ENCODE measurements around the gene TCN1. TPM values are rescaled to one million over a fixed set of nuclear protein-coding genes. Genes with fewer than 3 reads are reported as not detected.

Gene TCN1
- total and polyA plus RNA-seq, 2 of the 8 experiments (the other 6 are each of a cell fraction or from before 2014, with no cell fraction given): not detected

- 91% methylated on average over 2 of the region's 2 CpGs; no CpG with 5 or more reads in 1 of the 2 experiments for WGBS, 2 experiments (ENCODE audit: extremely low coverage in 1 of 2, insufficient coverage in 1 of 2, insufficient read length in 1 of 2, insufficient replicate concordance in 2 of 2, low coverage in 1 of 2, low lambda C conversion rate in 2 of 2, missing lambda C conversion rate in 1 of 2)
- TF ChIP-seq JUN (IDR thresholded peaks at IDR 0.05; ENCODE audit: low read depth, low read length) (no peak), RXRA (IDR thresholded peaks at IDR 0.05; ENCODE audit: insufficient read depth, low read depth, low read length) (no peak), NRF1 (IDR thresholded peaks at IDR 0.05; ENCODE audit: low read depth, low read length) (no peak), KDM1A (IDR thresholded peaks at IDR 0.05; ENCODE audit: borderline replicate concordance, low read length) (no peak), SIRT6 (IDR thresholded peaks at IDR 0.05; ENCODE audit: low read length) (no peak), GABPA (IDR thresholded peaks at IDR 0.05; ENCODE audit: borderline replicate concordance, insufficient read depth, low read length) (no peak), PHF8 (conservative IDR thresholded peaks at IDR 0.05; ENCODE audit: low read depth, low read length) (no peak), RBBP5 (IDR thresholded peaks at IDR 0.05; ENCODE audit: borderline replicate concordance, low read depth, low read length) (no peak), SRF (IDR thresholded peaks at IDR 0.05; ENCODE audit: low read depth, low read length) (no peak), USF2 (IDR thresholded peaks at IDR 0.05; ENCODE audit: low read length) (no peak), CBX8 (IDR thresholded peaks at IDR 0.05; ENCODE audit: borderline replicate concordance, low read depth, low read length) (no peak), CHD1 (IDR thresholded peaks at IDR 0.05; ENCODE audit: low read depth, low read length) (no peak), POLR2AphosphoS5 (IDR thresholded peaks at IDR 0.05; ENCODE audit: low read depth, low read length) (no peak), CEBPB (IDR thresholded peaks at IDR 0.05; ENCODE audit: low read depth, low read length) (no peak), CREB1 (IDR thresholded peaks at IDR 0.05) (no peak)
Observed at GRCh38 chr11:59804061-59804460, 62.2 kb downstream of the TCN1 start.

More at GRCh38 chr11:59804061-59804460, 62.2 kb downstream of the TCN1 start:
- Histone ChIP-seq H3K23ac (ENCODE audit: insufficient read length) (no peak overlapping the region), H3K36me3 (ENCODE audit: control insufficient read depth in 2 of 4, insufficient read depth in 4 of 4, low read length in 3 of 4) (peaks cover 11 to 47% (median 35%) of the 10 kb centered on the region in 4 experiments), H3K4me3 (ENCODE audit: extremely low read depth in 1 of 4, insufficient read depth in 2 of 4, low read depth in 3 of 4, low read length in 4 of 4) (no peak overlapping the region), H2BK5ac (ENCODE audit: low read depth, low read length) (no peak overlapping the region), H3K79me1 (ENCODE audit: low read depth, low read length) (no peaks in the 10 kb centered on the region), H2BK120ac (replicated peaks; ENCODE audit: low read depth, low read length) (no peak overlapping the region), H3K9me3 (ENCODE audit: insufficient read depth in 2 of 2, low read depth in 1 of 2, low read length in 1 of 2) (no peaks in the 10 kb centered on the region), H2AFZ (ENCODE audit: low read length) (no peak overlapping the region), H4K5ac (ENCODE audit: insufficient read length, low read depth, low read length) (no peak overlapping the region), H2BK12ac (ENCODE audit: low read depth, low read length) (no peak overlapping the region), H3K27me3 (replicated peaks in 1 of 4; ENCODE audit: control insufficient read depth in 3 of 4, extremely low read depth in 1 of 4, insufficient read depth in 3 of 4, low read length in 3 of 4) (no peaks in the 10 kb centered on the region), H3K23me2 (ENCODE audit: low read depth, low read length) (no peaks in the 10 kb centered on the region), H2BK15ac (ENCODE audit: low read length) (no peak overlapping the region), H3K27ac (ENCODE audit: low read depth, low read length) (no peak overlapping the region), H3K4me1 (replicated peaks in 1 of 4; ENCODE audit: control insufficient read depth in 3 of 4, insufficient read depth in 4 of 4, low read length in 3 of 4) (no peaks in the 10 kb centered on the region), H2AK5ac (ENCODE audit: low read depth, low read length) (no peak overlapping the region), H3K18ac (ENCODE audit: extremely low read depth, low read length) (no peak overlapping the region), H3K79me2 (ENCODE audit: control insufficient read depth in 1 of 2, insufficient read depth in 2 of 2, low read length in 2 of 2) (0 out of 4 replicates have a peak, but pooled peaks cover 0 to 2% of the 10 kb centered on the region in 2 experiments), H4K20me1 (replicated peaks in 1 of 2; ENCODE audit: control insufficient read depth in 1 of 2, insufficient read depth in 2 of 2, low read length in 2 of 2) (peaks cover 0 to 6% of the 10 kb centered on the region in 2 experiments), H3K14ac (ENCODE audit: insufficient read length) (no peak overlapping the region), H3K4ac (replicated peaks; ENCODE audit: insufficient read length, low read depth, low read length) (no peak overlapping the region), H3K4me2 (ENCODE audit: insufficient read depth in 1 of 2, low read depth in 2 of 2, low read length in 2 of 2) (no peak overlapping the region), H3K9ac (replicated peaks in 1 of 4; ENCODE audit: extremely low read depth in 1 of 4, low read depth in 3 of 4, low read length in 3 of 4) (no peak overlapping the region), H4K8ac (ENCODE audit: extremely low read depth, insufficient read depth, low read length) (no peak overlapping the region), H4K91ac (replicated peaks; ENCODE audit: insufficient read length, low read length) (no peak overlapping the region), H2BK20ac (ENCODE audit: low read length) (no peak overlapping the region), H3K56ac (replicated peaks; ENCODE audit: insufficient read length, low read depth, low read length) (no peak overlapping the region)
- POLR2A ChIA-PET (ENCODE audit: partially characterized antibody): no interaction called here
- CTCF ChIA-PET (ENCODE audit: partially characterized antibody): interaction anchor here (1.2 to 2.0 kb wide), 4 partner anchors 11 to 115 kb away, joined by 3 to 5 read pairs (median 4); no protein-coding TSS in a partner anchor
- FAIRE-seq (no peak), DNase-seq (ENCODE audit: low read depth in 1 of 2, low spot score in 2 of 2) (no peak)

All from H1 (cell line).